Measurements from ENCODE around the gene DUSP1.

DNA sequence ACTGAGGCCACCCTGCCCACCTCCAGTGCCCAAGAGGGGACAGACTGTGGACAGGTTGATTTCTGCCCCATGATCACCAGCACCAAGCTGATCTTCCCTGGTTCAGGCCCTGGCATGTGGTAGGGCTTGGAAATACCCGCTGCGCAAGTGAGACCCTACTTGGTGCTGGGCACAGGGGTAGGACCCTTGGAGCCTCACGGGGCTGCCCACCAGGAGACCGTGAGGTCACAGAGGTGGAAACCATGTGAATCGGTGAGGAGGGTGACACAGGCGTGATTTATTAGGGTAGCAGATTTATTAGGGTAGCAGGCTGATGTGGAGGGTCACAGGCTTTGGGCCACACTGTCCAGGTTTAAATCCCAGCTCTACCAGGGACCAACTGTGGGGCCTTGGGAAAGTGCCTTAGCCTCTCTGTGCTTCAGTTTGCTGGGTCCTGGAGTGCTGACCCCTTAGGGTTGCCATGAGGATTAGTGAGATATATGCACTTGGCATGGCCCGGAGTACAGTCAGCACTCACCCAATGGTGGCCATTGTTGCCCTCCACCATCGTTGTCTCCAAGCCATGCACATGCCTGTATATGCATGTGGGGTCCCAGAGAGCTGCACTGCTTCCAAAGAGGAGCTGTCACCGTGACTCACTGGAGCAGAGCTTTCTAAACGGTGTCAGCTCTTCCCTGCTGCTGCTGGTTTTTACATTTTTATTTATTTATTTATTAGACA lies 20.9 kb upstream of the DUSP1 start:
- TF ChIP-seq CTCF (IDR thresholded peaks at IDR 0.05 in 2 of 3, conservative IDR thresholded peaks at IDR 0.05 in 1 of 3; ENCODE audit: borderline replicate concordance in 1 of 3, insufficient read depth in 1 of 3, low read depth in 2 of 3, low read length in 2 of 3): no peak
- no peak for TF ChIP-seq FOSL1 (IDR thresholded peaks at IDR 0.05; ENCODE audit: low read depth)
- no peak for TF ChIP-seq SIN3A (IDR thresholded peaks at IDR 0.05; ENCODE audit: low read depth)
- TF ChIP-seq CEBPB (IDR thresholded peaks at IDR 0.05; ENCODE audit: low read depth): no peak
- TF ChIP-seq POLR2A (IDR thresholded peaks at IDR 0.05; ENCODE audit: borderline replicate concordance, extremely low read depth, insufficient read depth, insufficient read length): no peak

Measured in HCT116 (cell line).